Activated CD8-positive, alpha-beta T cell treated with anti-CD3 and anti-CD28 coated beads for 36 hours (primary cell): ENCODE results near the gene RAB8B. TPM values are rescaled to one million over a fixed set of nuclear protein-coding genes. Genes with fewer than 3 reads are reported as not detected.
A peak's percentile ranks its signal among the peaks of the same experiment; 100 is the strongest.

Experiments used
- ATAC-seq: fragments of 200-7000 bp; cut with Tn5 transposase; one replicate; pipeline ENCODE4 v1.10.0; 2021; ENCODE audit warnings: mild to moderate bottlenecking, moderate library complexity
- CTCF ChIA-PET: fragments of 350-600 bp; sonication (Branson Sonifier 250); formaldehyde crosslinking; loops from one replicate; lab custom pipeline; 2021; ENCODE audit warnings: antibody characterized with exemption; lab: Charles Lee
- POLR2A ChIA-PET: fragments of 350-600 bp; sonication (Branson Sonifier 250); formaldehyde crosslinking; loops from one replicate; lab custom pipeline; 2021; ENCODE audit warnings: antibody characterized with exemption; lab: Charles Lee
- DNase-seq: peaks from one replicate; pipeline ENCODE4 v3.0.0-alpha.2; 2020
- H3K27ac Mint-ChIP-seq: one replicate; pipeline ENCODE4 v1.8.0; 2021; ENCODE audit warnings: mild to moderate bottlenecking, mixed read lengths
- H3K27me3 Mint-ChIP-seq: one replicate; pipeline ENCODE4 v1.8.0; 2021; ENCODE audit warnings: mixed read lengths
- H3K36me3 Mint-ChIP-seq: one replicate; pipeline ENCODE4 v1.8.0; 2021; ENCODE audit warnings: low read depth, mixed read lengths
- H3K4me1 Mint-ChIP-seq: one replicate; pipeline ENCODE4 v1.8.0; 2021; ENCODE audit warnings: low read depth, mixed read lengths
- H3K4me3 Mint-ChIP-seq: one replicate; pipeline ENCODE4 v1.8.0; 2021; ENCODE audit warnings: mild to moderate bottlenecking, moderate library complexity, mixed read lengths
- H3K9me3 Mint-ChIP-seq: one replicate; pipeline ENCODE4 v1.8.0; 2021; ENCODE audit warnings: mixed read lengths
- intact Hi-C: fragments of 100-400 bp; cut with micrococcal nuclease; formaldehyde crosslinking; loops from one replicate; pipeline ENCODE4 v1.10.0; 2022
- total RNA-seq, 2 experiments: library from RNA; stranded (reverse); gene quantifications; one replicate each; pipeline ENCODE4 v1.2.3, GENCODE V29; 2021
- TF ChIP-seq, protein P1 (sequence below): fragments of 200-600 bp; IDR thresholded peaks from one replicate; pipeline ENCODE4 v1.8.0; 2022; ENCODE audit warnings: antibody characterized with exemption, mild to moderate bottlenecking

The RAB8B gene
- total RNA-seq, 2 experiments from 2014 or later, result 252 to 261 TPM

DNA sequence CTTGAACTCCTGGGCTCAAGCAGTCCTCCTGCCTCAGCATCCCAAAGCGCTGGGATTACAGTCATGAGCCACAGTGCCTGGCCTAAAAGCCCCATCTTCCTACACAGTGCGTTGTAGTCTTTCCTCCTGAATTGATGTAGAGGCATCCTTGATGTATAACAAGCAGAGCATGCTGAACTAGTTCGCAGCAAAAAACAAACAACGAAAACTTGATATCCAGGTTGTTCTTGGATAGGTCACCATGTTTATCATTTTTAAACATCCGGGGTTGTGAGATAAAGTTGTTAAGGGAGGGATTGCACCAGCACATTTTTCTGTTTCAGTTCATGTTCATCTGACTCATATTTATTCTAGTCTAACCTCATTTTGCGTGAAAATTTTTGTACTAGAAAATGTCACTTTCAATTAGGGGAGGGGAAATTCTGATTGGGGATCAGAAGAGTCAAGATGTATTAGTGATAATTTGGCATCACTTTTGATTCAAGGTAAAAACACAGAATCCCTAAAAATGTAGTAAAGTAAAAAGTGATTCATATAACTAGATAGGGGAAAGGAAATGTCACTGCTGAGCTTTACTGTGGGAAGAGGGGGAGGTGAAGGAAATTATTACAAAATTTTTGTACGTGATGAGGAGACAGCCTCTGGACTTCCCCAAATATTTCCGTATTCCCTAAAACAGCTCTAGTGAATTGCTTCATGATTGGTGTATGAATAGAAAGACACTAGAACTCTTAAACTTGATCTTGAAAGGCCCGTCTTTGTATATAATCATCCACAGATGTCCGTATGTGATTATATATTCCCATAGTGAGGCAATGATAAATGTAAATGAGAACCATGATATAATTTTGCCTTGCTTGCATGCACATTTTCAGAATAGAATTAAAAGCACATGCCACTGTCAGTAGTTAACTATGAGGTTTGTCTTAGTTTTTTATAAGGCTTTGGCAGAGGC, 22.9 kb downstream of the RAB8B start:
- no peak for DNase-seq
- peak overlapping the region; percentile 67 for H3K4me3 Mint-ChIP-seq
- ATAC-seq, result peak; percentile 65
- intact Hi-C loops, result loop anchor here (2.0 to 10.0 kb wide), 2 partner anchors 20 to 58 kb away; partner anchors contain the start of gene RPS27L
- POLR2A ChIA-PET, result interaction anchor here (0.6 to 3.1 kb wide), 12 partner anchors 9 to 64 kb away, joined by 3 to 27 read pairs (median 6); no protein-coding TSS in a partner anchor
- H3K9me3 Mint-ChIP-seq, result no peaks in the 10 kb centered on the region
- no peaks in the 10 kb centered on the region for H3K27me3 Mint-ChIP-seq
- peak overlapping the region; percentile 99 for H3K27ac Mint-ChIP-seq
- CTCF ChIA-PET, result interaction anchor here (1.5 kb wide), 1 partner anchor 10 kb away, joined by 4 read pairs; no protein-coding TSS in a partner anchor
- H3K4me1 Mint-ChIP-seq, result peaks cover 86% of the 10 kb centered on the region
- TF ChIP-seq, protein P1, sequence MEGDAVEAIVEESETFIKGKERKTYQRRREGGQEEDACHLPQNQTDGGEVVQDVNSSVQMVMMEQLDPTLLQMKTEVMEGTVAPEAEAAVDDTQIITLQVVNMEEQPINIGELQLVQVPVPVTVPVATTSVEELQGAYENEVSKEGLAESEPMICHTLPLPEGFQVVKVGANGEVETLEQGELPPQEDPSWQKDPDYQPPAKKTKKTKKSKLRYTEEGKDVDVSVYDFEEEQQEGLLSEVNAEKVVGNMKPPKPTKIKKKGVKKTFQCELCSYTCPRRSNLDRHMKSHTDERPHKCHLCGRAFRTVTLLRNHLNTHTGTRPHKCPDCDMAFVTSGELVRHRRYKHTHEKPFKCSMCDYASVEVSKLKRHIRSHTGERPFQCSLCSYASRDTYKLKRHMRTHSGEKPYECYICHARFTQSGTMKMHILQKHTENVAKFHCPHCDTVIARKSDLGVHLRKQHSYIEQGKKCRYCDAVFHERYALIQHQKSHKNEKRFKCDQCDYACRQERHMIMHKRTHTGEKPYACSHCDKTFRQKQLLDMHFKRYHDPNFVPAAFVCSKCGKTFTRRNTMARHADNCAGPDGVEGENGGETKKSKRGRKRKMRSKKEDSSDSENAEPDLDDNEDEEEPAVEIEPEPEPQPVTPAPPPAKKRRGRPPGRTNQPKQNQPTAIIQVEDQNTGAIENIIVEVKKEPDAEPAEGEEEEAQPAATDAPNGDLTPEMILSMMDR, result no peak
- peaks cover 53% of the 10 kb centered on the region for H3K36me3 Mint-ChIP-seq

GRCh38 chr15:63218100-63218808, 28.8 kb downstream of the RAB8B start:
- ChIA-PET CTCF (interaction anchor here (1.0 to 1.9 kb wide), 3 partner anchors 11 to 58 kb away, joined by 4 to 7 read pairs (median 7); no protein-coding TSS in a partner anchor), POLR2A (interaction anchor here (0.6 to 1.4 kb wide), 5 partner anchors 14 to 74 kb away, joined by 3 to 4 read pairs (median 3); no protein-coding TSS in a partner anchor)
- no peak for ATAC-seq
- Mint-ChIP-seq H3K36me3 (peaks cover 64% of the 10 kb centered on the region), H3K4me3 (no peak overlapping the region), H3K27me3 (no peaks in the 10 kb centered on the region), H3K27ac (peak overlapping the region; percentile 60), H3K4me1 (peaks cover 70% of the 10 kb centered on the region), H3K9me3 (no peaks in the 10 kb centered on the region)
- intact Hi-C loops, result loop anchor here (10.0 kb wide), 1 partner anchor 63 kb away; the partner anchor contains the start of gene RPS27L
- TF ChIP-seq, protein P1, result no peak
- no peak for DNase-seq

DNA sequence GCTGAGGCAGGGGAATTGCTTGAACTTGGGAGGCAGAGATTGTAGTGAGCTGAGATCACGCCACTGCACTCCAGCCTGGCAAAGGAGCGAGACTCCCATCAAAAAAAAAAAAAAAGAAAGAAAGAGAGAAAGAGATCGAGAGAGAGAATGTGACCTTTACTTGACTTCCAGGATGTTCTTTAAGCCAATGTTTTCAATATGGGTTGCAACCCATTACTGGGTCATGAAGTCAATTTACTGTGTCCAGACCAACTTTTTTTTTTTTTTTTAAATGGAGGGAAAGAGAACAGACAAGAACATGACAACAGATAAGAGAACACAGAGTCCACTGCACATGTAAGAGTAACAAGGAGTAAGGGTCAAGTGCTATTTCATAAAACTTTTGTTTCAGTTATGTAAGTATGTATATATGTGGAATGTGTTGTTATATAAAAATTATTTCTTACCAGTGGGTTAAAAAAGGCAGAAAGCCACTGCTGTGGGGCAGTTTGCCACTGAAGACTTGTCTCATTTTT, 29.8 kb downstream of the RAB8B start:
- no peak overlapping the region for H3K4me3 Mint-ChIP-seq

GRCh38 chr15:63221346-63221745, 31.9 kb downstream of the RAB8B start:
- Mint-ChIP-seq H3K4me1 (peaks cover 69% of the 10 kb centered on the region), H3K27me3 (no peaks in the 10 kb centered on the region), H3K4me3 (no peak overlapping the region), H3K9me3 (no peaks in the 10 kb centered on the region), H3K36me3 (peaks cover 75% of the 10 kb centered on the region), H3K27ac (no peak overlapping the region)
- DNase-seq (no peak), ATAC-seq (no peak)
- TF ChIP-seq, protein P1, result no peak
- intact Hi-C loops, result no loop called here
- POLR2A ChIA-PET, result interaction anchor here (0.8 kb wide), 1 partner anchor 29 kb away, joined by 3 read pairs; no protein-coding TSS in a partner anchor
- CTCF ChIA-PET, result interaction anchor here (1.0 to 2.5 kb wide), 2 partner anchors 10 to 12 kb away, joined by 3 to 9 read pairs; no protein-coding TSS in a partner anchor

More for the DNA sequence above, 29.8 kb downstream of the RAB8B start:
- ATAC-seq (no peak), DNase-seq (no peak)
- peaks cover 67% of the 10 kb centered on the region for H3K4me1 Mint-ChIP-seq
- no peaks in the 10 kb centered on the region for H3K9me3 Mint-ChIP-seq
- ChIA-PET POLR2A (interaction anchor here (0.6 to 0.9 kb wide), 2 partner anchors 42 to 75 kb away, joined by 3 to 4 read pairs; no protein-coding TSS in a partner anchor), CTCF (no interaction called here)
- no peaks in the 10 kb centered on the region for H3K27me3 Mint-ChIP-seq
- peaks cover 66% of the 10 kb centered on the region for H3K36me3 Mint-ChIP-seq
- intact Hi-C loops, result loop anchor here (10.0 kb wide), 1 partner anchor 64 kb away; the partner anchor contains the start of gene RPS27L
- TF ChIP-seq, protein P1, result no peak
- peak overlapping the region; percentile 15 for H3K27ac Mint-ChIP-seq
